ENCODE measurements around the gene LYL1.

GRCh38 chr19:13078897-13079541 is 23.6 kb downstream of the LYL1 start:
- TF ChIP-seq CTCF (IDR thresholded peaks at IDR 0.05) (no peak), EZH2 (IDR thresholded peaks at IDR 0.05) (no peak), EZH2phosphoT487 (IDR thresholded peaks at IDR 0.05) (no peak)
